Adrenal gland (tissue), 5 donors: ENCODE results near the gene PAX5.

Experiments
- CTCF ChIP-seq, 6 experiments: fragments of 450-650 bp in 4 of 6; fragments of 200-600 bp in 2 of 6; sonication (generic) in 1 of 6; IDR thresholded peaks; 1 replicate in 5 of 6; 2 replicates in 1 of 6; pipeline versions ENCODE4 v1.5.1 to v1.8.0; 2016 to 2021; ENCODE audit warnings: antibody characterized with exemption in 6 of 6, mild to moderate bottlenecking in 2 of 6, moderate library complexity in 1 of 6
- POLR2A ChIP-seq, 2 donors: fragments of 450-650 bp; IDR thresholded peaks; one replicate each; pipeline ENCODE4 v1.6.1; 2017; ENCODE audit warnings: antibody characterized with exemption in 2 of 2, mild to moderate bottlenecking in 2 of 2, moderate library complexity in 1 of 2
- donor health status: DM: no; HTN: no; CAD: no.

- TF ChIP-seq CTCF (IDR thresholded peaks at IDR 0.05) (no peak), POLR2A (IDR thresholded peaks at IDR 0.05) (no peak)
These were observed 53.7 kb downstream of the PAX5 start for GRCh38 chr9:36980148-36980974.
